Measurements from ENCODE around the gene PACRG. TPM values are rescaled to one million over a fixed set of nuclear protein-coding genes. Genes with fewer than 3 reads are reported as not detected.

Gene PACRG
- total and polyA plus RNA-seq, 3 experiments from 2014 or later: not detected

DNA sequence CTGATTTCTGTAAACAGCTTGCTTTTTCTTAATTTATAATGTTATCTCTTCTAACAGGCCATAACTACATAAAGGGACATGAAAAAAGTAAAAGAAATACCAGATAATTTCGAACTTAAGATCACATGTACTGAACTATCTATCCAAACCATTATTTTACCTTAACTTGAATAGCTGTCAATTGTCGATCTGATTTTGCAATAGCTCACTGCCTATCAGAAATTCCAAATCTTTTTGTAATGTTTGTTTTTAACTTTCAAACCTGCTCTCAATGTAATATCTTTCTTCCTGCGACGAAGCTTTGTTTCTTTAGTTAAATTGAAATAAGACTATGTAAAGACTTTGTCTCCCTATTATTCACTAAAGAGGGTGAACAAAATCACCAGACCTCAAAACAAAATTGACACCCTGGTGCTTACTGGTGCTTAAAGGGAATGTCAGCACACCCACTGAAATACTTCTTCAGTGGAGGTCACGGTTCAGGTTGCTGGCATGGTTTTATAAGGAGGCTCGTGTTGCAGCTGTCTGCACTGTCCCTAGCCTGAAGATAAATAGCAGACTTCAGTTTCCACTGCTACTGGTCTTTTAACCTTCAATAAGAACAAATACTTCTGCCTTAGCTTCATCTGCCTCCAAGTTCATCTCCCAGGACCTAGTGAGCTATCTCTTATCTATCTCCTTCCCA lies 569.2 kb downstream of the PACRG start:
- H3K4me1 Mint-ChIP-seq: no peaks in the 10 kb centered on the region
- CTCF ChIA-PET: no interaction called here

DNA sequence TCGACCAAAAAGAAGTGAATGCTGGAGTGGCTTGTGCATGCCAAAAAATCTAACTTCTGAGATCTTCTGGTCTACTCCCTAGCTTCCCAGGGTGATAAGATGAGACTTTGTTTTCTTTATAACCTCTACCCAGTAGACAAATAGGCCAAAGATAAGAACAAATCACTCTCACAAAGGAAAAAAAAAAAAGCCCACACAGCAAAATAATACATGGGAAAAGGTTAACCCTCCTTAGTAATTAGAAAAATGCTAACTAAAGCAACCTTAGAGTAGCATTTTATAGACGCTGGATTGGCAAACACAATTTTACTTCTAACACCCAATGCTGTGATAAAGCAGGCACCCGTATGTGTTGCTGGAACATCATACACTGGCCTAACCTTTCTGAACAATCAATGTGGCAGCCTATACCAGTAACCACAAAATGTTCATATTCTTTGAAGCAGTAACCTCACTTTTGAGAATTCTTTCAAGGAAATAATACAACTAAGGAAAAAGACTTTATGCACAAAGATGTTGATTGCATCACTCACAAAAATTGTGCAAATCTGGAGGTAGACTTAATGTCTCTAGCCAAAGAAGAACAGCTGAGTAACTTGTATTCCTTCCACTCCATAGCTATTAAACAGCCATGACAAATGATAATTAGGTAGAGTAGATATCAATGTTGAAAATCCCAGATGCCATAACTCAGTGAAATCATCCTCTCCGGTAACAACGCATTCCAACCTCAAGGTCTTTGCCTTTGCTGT lies 570.5 kb downstream of the PACRG start:
- Mint-ChIP-seq H3K27me3 (peaks cover 3 to 12% of the 10 kb centered on the region in 2 donors), H3K9me3 (no peaks in the 10 kb centered on the region), H3K36me3 (no peaks in the 10 kb centered on the region), H3K4me3 (no peak overlapping the region), H3K4me1 (no peaks in the 10 kb centered on the region), H3K27ac (no peak overlapping the region)
- Histone ChIP-seq H3K36me3 (ENCODE audit: insufficient read depth, low read length) (no peaks in the 10 kb centered on the region), H3K4me3 (ENCODE audit: low read length) (no peak overlapping the region), H3K9me3 (ENCODE audit: low read length) (no peaks in the 10 kb centered on the region), H3K27ac (ENCODE audit: low read depth, low read length) (no peak overlapping the region), H3K4me1 (ENCODE audit: insufficient read depth, low read length) (no peaks in the 10 kb centered on the region), H3K27me3 (ENCODE audit: insufficient read depth, low read length, poor library complexity, severe bottlenecking) (no peaks in the 10 kb centered on the region)
- no peak for DNase-seq
- ChIA-PET CTCF (no interaction called here), POLR2A (no interaction called here)

More for the DNA sequence above, 569.2 kb downstream of the PACRG start:
- H3K4me3 Mint-ChIP-seq: no peak overlapping the region
- H3K27me3 Mint-ChIP-seq: peaks cover 3 to 12% of the 10 kb centered on the region in 2 donors
- H3K27ac ChIP-seq (ENCODE audit: low read depth, low read length): no peak overlapping the region
- H3K36me3 ChIP-seq (ENCODE audit: insufficient read depth, low read length): no peaks in the 10 kb centered on the region
- H3K4me1 ChIP-seq (ENCODE audit: insufficient read depth, low read length): no peaks in the 10 kb centered on the region
- no peak overlapping the region for H3K4me3 ChIP-seq (ENCODE audit: low read length)
- POLR2A ChIA-PET: no interaction called here
- no peaks in the 10 kb centered on the region for H3K9me3 ChIP-seq (ENCODE audit: low read length)
- H3K36me3 Mint-ChIP-seq: no peaks in the 10 kb centered on the region
- no peaks in the 10 kb centered on the region for H3K27me3 ChIP-seq (ENCODE audit: insufficient read depth, low read length, poor library complexity, severe bottlenecking)
- no peak for DNase-seq
- H3K27ac Mint-ChIP-seq: no peak overlapping the region
- no peaks in the 10 kb centered on the region for H3K9me3 Mint-ChIP-seq

DNA sequence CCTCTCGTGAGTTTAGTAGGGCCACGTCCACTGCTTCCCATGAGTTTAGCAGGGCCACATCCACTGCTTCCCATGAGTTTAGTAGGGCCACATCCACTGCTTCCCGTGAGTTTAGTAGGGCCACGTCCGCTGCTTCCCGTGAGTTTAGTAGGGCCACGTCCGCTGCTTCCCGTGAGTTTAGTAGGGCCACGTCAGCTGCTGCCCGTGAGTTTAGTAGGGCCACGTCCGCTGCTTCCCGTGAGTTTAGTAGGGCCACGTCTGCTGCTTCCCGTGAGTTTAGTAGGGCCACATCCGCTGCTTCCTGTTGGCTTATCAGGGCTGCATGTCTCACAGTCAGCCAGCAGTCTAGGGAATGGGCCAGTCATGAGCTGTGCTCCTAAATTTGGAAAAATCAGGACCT lies 573.1 kb downstream of the PACRG start:
- no peak for DNase-seq
- H3K9me3 Mint-ChIP-seq: no peaks in the 10 kb centered on the region
- ChIA-PET CTCF (no interaction called here), POLR2A (no interaction called here)
- no peaks in the 10 kb centered on the region for H3K27me3 ChIP-seq (ENCODE audit: insufficient read depth, low read length, poor library complexity, severe bottlenecking)
- H3K27me3 Mint-ChIP-seq: peaks cover 6 to 12% of the 10 kb centered on the region in 2 donors
- H3K36me3 ChIP-seq (ENCODE audit: insufficient read depth, low read length): no peaks in the 10 kb centered on the region
- H3K4me1 Mint-ChIP-seq: no peaks in the 10 kb centered on the region
- no peak overlapping the region for H3K27ac ChIP-seq (ENCODE audit: low read depth, low read length)
- H3K27ac Mint-ChIP-seq: no peak overlapping the region
- H3K4me1 ChIP-seq (ENCODE audit: insufficient read depth, low read length): no peaks in the 10 kb centered on the region
- H3K4me3 ChIP-seq (ENCODE audit: low read length): no peak overlapping the region
- no peaks in the 10 kb centered on the region for H3K36me3 Mint-ChIP-seq
- no peak overlapping the region for H3K4me3 Mint-ChIP-seq
- H3K9me3 ChIP-seq (ENCODE audit: low read length): no peaks in the 10 kb centered on the region

DNA sequence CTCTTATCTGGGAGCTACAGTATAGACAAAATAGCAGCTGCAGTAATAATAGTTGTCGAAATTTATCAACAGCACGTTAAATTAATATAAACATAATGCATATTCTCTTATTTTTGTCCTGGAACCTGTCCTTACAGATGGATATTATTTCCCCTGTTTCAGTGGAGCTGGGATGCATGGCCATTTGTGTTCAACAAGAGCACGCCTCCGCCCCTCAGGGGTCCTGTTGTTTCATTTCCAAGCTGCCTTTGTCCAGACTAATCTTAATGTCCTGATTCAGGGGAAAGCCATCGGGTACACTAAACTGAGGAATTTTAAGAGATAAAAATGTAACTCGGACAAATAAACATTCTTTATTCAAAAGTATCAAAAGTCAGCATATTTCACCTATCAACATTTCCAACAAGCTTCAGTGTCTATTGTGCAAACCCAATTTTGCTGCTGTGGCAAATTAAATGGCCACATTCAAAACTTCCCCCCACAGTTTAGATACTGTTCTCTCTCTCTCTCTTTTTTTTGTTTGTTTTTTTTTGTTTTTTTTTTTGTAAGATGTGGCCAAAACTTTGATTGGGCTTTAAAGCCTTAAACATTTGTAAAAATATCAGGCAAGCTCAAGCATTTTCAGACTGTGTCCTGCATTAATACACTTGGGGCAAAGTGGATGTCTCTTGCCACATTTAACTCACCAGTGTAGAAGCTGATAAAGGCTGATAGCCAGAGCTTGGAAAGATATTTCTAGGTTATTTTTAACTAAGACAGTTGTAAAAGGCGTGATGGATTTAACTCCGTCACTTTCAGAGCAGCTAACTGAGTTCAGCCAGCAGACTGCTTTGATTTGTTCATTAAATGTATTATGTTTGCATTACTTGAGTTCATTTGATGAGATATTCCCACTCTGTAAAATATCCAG lies 574.2 kb downstream of the PACRG start:
- H3K9me3 Mint-ChIP-seq: no peaks in the 10 kb centered on the region
- H3K4me1 ChIP-seq (ENCODE audit: insufficient read depth, low read length): no peaks in the 10 kb centered on the region
- no peak overlapping the region for H3K27ac ChIP-seq (ENCODE audit: low read depth, low read length)
- no peaks in the 10 kb centered on the region for H3K36me3 Mint-ChIP-seq
- H3K4me1 Mint-ChIP-seq: no peaks in the 10 kb centered on the region
- CTCF ChIA-PET: no interaction called here
- no peak overlapping the region for H3K27ac Mint-ChIP-seq
- peaks cover 7 to 12% of the 10 kb centered on the region in 2 donors for H3K27me3 Mint-ChIP-seq
- no peaks in the 10 kb centered on the region for H3K27me3 ChIP-seq (ENCODE audit: insufficient read depth, low read length, poor library complexity, severe bottlenecking)
- no peaks in the 10 kb centered on the region for H3K9me3 ChIP-seq (ENCODE audit: low read length)
- no peaks in the 10 kb centered on the region for H3K36me3 ChIP-seq (ENCODE audit: insufficient read depth, low read length)
- POLR2A ChIA-PET: no interaction called here
- H3K4me3 ChIP-seq (ENCODE audit: low read length): no peak overlapping the region
- no peak for DNase-seq
- no peak overlapping the region for H3K4me3 Mint-ChIP-seq

DNA sequence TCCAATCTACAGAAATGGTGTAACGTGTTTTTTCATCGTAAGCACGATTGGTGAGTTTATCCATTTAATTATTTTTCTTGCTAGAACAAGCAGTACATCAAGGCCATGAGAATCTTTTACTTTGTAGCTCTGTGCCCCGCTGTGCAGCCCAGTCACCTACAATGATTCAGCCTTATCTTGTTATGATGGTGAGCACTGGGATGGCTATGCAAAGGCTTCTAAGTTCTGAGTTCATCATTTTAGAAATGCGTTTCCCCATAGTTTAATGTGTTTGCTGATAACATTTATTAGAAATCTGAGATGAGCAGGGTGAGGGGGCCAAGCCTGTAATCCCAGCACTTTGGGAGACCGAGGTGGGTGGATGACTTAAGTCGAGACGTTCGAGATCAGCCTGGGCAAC lies 575.0 kb downstream of the PACRG start:
- Mint-ChIP-seq H3K9me3 (no peaks in the 10 kb centered on the region), H3K27me3 (peaks cover 7 to 12% of the 10 kb centered on the region in 2 donors), H3K4me3 (no peak overlapping the region), H3K4me1 (no peaks in the 10 kb centered on the region), H3K36me3 (no peaks in the 10 kb centered on the region), H3K27ac (no peak overlapping the region)
- H3K9me3 ChIP-seq (ENCODE audit: low read length): no peaks in the 10 kb centered on the region
- POLR2A ChIA-PET: no interaction called here
- CTCF ChIA-PET: interaction anchor here (0.6 kb wide), 1 partner anchor 1794 kb away, joined by 3 read pairs; no protein-coding TSS in a partner anchor
- no peak for DNase-seq
- H3K36me3 ChIP-seq (ENCODE audit: insufficient read depth, low read length): no peaks in the 10 kb centered on the region
- H3K4me1 ChIP-seq (ENCODE audit: insufficient read depth, low read length): no peaks in the 10 kb centered on the region
- no peak overlapping the region for H3K4me3 ChIP-seq (ENCODE audit: low read length)
- H3K27me3 ChIP-seq (ENCODE audit: insufficient read depth, low read length, poor library complexity, severe bottlenecking): no peaks in the 10 kb centered on the region
- no peak overlapping the region for H3K27ac ChIP-seq (ENCODE audit: low read depth, low read length)

DNA sequence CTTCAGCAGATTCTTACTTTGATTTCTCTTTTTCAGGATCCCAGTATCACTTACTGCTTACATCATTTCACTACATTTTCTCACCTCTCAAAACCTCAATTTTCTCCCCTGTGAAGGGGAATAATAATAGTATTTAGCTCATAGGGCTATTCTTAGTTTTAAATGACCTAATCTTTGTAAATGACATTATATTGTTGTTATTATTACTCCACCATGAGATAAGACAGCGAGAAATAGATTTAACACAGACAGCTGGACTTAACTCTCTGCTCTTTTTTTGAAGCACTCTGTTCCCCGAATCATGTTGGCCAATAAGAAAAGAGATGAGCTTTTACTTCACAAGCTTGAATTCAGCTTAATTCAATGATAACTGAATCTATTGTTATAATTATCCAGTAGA lies 578.2 kb downstream of the PACRG start:
- H3K9me3 ChIP-seq (ENCODE audit: low read length): no peaks in the 10 kb centered on the region
- DNase-seq: no peak
- CTCF ChIA-PET: no interaction called here
- Mint-ChIP-seq H3K27ac (no peak overlapping the region), H3K9me3 (no peaks in the 10 kb centered on the region), H3K4me3 (no peak overlapping the region), H3K36me3 (no peaks in the 10 kb centered on the region), H3K27me3 (peaks cover 7 to 8% of the 10 kb centered on the region in 2 donors), H3K4me1 (peaks cover 0 to 3% (median 3%) of the 10 kb centered on the region in 3 donors)
- H3K4me3 ChIP-seq (ENCODE audit: low read length): no peak overlapping the region
- H3K27me3 ChIP-seq (ENCODE audit: insufficient read depth, low read length, poor library complexity, severe bottlenecking): no peaks in the 10 kb centered on the region
- no peaks in the 10 kb centered on the region for H3K36me3 ChIP-seq (ENCODE audit: insufficient read depth, low read length)
- POLR2A ChIA-PET: no interaction called here
- no peaks in the 10 kb centered on the region for H3K4me1 ChIP-seq (ENCODE audit: insufficient read depth, low read length)
- H3K27ac ChIP-seq (ENCODE audit: low read depth, low read length): no peak overlapping the region

DNA sequence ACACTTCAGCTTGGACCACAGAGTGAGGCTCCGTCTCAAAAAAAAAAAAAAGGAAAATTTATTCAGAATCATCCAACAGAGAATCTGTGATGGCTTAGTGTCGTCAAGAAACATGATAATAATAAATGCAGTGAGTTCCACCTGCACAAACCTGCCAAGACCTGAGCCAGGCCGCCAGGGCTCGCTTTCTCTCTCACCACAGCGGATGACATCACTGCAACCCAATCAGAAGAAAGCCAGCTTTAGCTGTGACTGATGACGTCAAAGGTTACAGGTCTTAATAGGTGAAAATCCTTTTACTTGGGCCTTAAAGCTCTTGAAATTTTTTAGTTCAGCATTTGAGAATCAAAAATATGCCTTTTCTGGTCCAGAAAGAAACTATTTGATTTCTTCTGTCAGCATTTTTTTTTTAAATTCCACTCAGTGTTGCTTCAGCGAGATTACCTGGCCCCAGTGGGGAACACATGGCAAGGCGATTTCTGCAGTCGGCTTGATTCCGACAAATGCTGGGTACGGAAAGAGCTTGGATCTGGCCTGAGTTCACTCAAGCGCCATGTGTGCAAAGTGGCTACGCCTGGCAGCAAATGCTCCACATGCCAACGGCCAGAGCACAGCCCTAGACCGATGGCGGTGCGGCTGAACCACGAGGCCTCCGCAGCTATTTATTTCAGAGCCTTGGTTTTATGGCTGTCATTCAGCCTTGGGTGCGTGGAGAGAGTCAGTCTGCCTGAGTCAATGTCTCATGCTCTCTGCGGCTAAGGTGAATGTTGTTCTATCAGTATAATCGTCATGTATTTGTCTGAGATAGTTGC lies 581.1 kb downstream of the PACRG start:
- Histone ChIP-seq H3K36me3 (ENCODE audit: insufficient read depth, low read length) (no peaks in the 10 kb centered on the region), H3K9me3 (ENCODE audit: low read length) (no peaks in the 10 kb centered on the region), H3K27me3 (ENCODE audit: insufficient read depth, low read length, poor library complexity, severe bottlenecking) (no peaks in the 10 kb centered on the region), H3K4me1 (ENCODE audit: insufficient read depth, low read length) (no peaks in the 10 kb centered on the region), H3K4me3 (ENCODE audit: low read length) (no peak overlapping the region), H3K27ac (ENCODE audit: low read depth, low read length) (no peak overlapping the region)
- Mint-ChIP-seq H3K27ac (no peak overlapping the region), H3K27me3 (peaks cover 9 to 24% of the 10 kb centered on the region in 2 donors), H3K36me3 (no peaks in the 10 kb centered on the region), H3K4me1 (peaks cover 0 to 3% (median 3%) of the 10 kb centered on the region in 3 donors), H3K9me3 (no peaks in the 10 kb centered on the region), H3K4me3 (no peak overlapping the region)
- no peak for DNase-seq
- ChIA-PET POLR2A (no interaction called here), CTCF (interaction anchor here (1.8 kb wide), 1 partner anchor 16 kb away, joined by 4 read pairs; no protein-coding TSS in a partner anchor)
